HEK293 (cell line): ENCODE measurements around the gene VPREB3.

Experiments
- CTCF ChIA-PET: fragments of 350-600 bp; formaldehyde crosslinking; extraction: SDS; loops from one replicate; lab custom pipeline; 2021; ENCODE audit warnings: antibody characterized with exemption; lab: Yijun Ruan, JAX
- POLR2A ChIA-PET: fragments of 300-600 bp; formaldehyde crosslinking; extraction: SDS; loops from one replicate; lab custom pipeline; 2020; ENCODE audit warnings: antibody characterized with exemption, inconsistent platforms; lab: Yijun Ruan, JAX
- H3K27ac ChIP-seq: fragments of 200-500 bp; sonication (Bioruptor generic); 2 replicates; pipeline ENCODE4 v1.5.1; 2014; ENCODE audit warnings: low read depth, low read length, control low read depth, inconsistent platforms; ENCODE audit errors: extremely low read depth
- H3K36me3 ChIP-seq, 2 experiments: fragments of 200-500 bp in 1 of 2; sonication (Bioruptor generic) in 1 of 2; 1 replicate in 1 of 2; 2 replicates in 1 of 2; pipeline ENCODE4 v1.5.1; 2014 to 2017; ENCODE audit warnings: inconsistent platforms in 2 of 2, low read length in 2 of 2; ENCODE audit not compliant: control insufficient read depth in 2 of 2, insufficient read depth in 1 of 2
- H3K4me1 ChIP-seq: fragments of 200-500 bp; sonication (Bioruptor generic); 2 replicates; pipeline ENCODE4 v1.5.1; 2014; ENCODE audit warnings: mild to moderate bottlenecking, low read length, inconsistent platforms; ENCODE audit not compliant: control insufficient read depth, insufficient read depth
- H3K4me3 ChIP-seq: 2 replicates; pipeline ENCODE4 v1.5.1; 2011; ENCODE audit warnings: low read depth, mild to moderate bottlenecking, control low read depth, low read length, moderate library complexity
- H3K9me3 ChIP-seq: fragments of 200-500 bp; sonication (Bioruptor generic); 2 replicates; pipeline ENCODE4 v1.5.1; 2014; ENCODE audit warnings: low read depth, low read length, inconsistent platforms; ENCODE audit not compliant: control insufficient read depth, insufficient read depth
- HOXD13 ChIP-seq: sonication (generic); formaldehyde crosslinking; IDR thresholded peaks from 2 replicates; pipeline ENCODE4 v1.8.0; 2022; ENCODE audit warnings: missing genetic modification reagents, borderline replicate concordance
- PRDM6 ChIP-seq: fragments of 450-650 bp; formaldehyde crosslinking; IDR thresholded peaks from 2 replicates; pipeline ENCODE4 v1.5.1; 2017; ENCODE audit warnings: missing biosample characterization, missing genetic modification characterization
- SCRT2 ChIP-seq: fragments of 450-650 bp; formaldehyde crosslinking; IDR thresholded peaks from 2 replicates; pipeline ENCODE4 v1.5.1; 2016; ENCODE audit warnings: missing biosample characterization, missing genetic modification characterization
- SP2 ChIP-seq: fragments of 450-650 bp; formaldehyde crosslinking; IDR thresholded peaks from 2 replicates; pipeline ENCODE4 v1.5.1; 2016; ENCODE audit warnings: missing biosample characterization, missing genetic modification characterization
- TCF7L2 ChIP-seq: IDR thresholded peaks from 2 replicates; pipeline ENCODE4 v1.6.1; 2011; ENCODE audit warnings: low read depth, mild to moderate bottlenecking, inconsistent platforms, low read length, moderate library complexity, borderline replicate concordance
- ZBTB17 ChIP-seq: fragments of 450-650 bp; formaldehyde crosslinking; IDR thresholded peaks from 2 replicates; pipeline ENCODE4 v1.5.1; 2016; ENCODE audit warnings: missing biosample characterization, missing genetic modification characterization
- ZBTB20 ChIP-seq: fragments of 450-650 bp; formaldehyde crosslinking; IDR thresholded peaks from 2 replicates; pipeline ENCODE4 v1.5.1; 2016; ENCODE audit warnings: missing biosample characterization, missing genetic modification characterization
- ZBTB26 ChIP-seq: fragments of 450-650 bp; formaldehyde crosslinking; optimal IDR thresholded peaks from 2 replicates; pipeline ENCODE3; 2016; ENCODE audit warnings: missing biosample characterization, mild to moderate bottlenecking, missing genetic modification characterization
- ZFP41 ChIP-seq: fragments of 450-650 bp; formaldehyde crosslinking; IDR thresholded peaks from 2 replicates; pipeline ENCODE4 v1.5.1; 2016; ENCODE audit warnings: missing biosample characterization, missing genetic modification characterization, borderline replicate concordance
- ZNF175 ChIP-seq: fragments of 450-650 bp; formaldehyde crosslinking; IDR thresholded peaks from 2 replicates; pipeline ENCODE4 v1.5.1; 2016; ENCODE audit warnings: missing biosample characterization, missing genetic modification characterization
- ZNF239 ChIP-seq: fragments of 450-650 bp; formaldehyde crosslinking; IDR thresholded peaks from 2 replicates; pipeline ENCODE4 v1.5.1; 2016; ENCODE audit warnings: missing biosample characterization, missing genetic modification characterization
- ZNF266 ChIP-seq: fragments of 450-650 bp; formaldehyde crosslinking; IDR thresholded peaks from 2 replicates; pipeline ENCODE4 v1.5.1; 2016; ENCODE audit warnings: missing biosample characterization, missing genetic modification characterization, low read depth
- ZNF416 ChIP-seq: fragments of 450-650 bp; formaldehyde crosslinking; IDR thresholded peaks from 2 replicates; pipeline ENCODE4 v1.5.1; 2016; ENCODE audit warnings: missing biosample characterization, missing genetic modification characterization
- ZNF426 ChIP-seq: fragments of 450-650 bp; formaldehyde crosslinking; IDR thresholded peaks from 2 replicates; pipeline ENCODE4 v1.5.1; 2017; ENCODE audit warnings: missing biosample characterization, missing genetic modification characterization, mild to moderate bottlenecking, inconsistent platforms, moderate library complexity
- ZNF585B ChIP-seq: fragments of 450-650 bp; formaldehyde crosslinking; IDR thresholded peaks from 2 replicates; pipeline ENCODE4 v1.5.1; 2016; ENCODE audit warnings: missing biosample characterization, missing genetic modification characterization
- ZNF600 ChIP-seq: fragments of 450-650 bp; formaldehyde crosslinking; IDR thresholded peaks from 2 replicates; pipeline ENCODE4 v1.5.1; 2016; ENCODE audit warnings: missing biosample characterization, missing genetic modification characterization
- ZNF621 ChIP-seq: fragments of 450-650 bp; formaldehyde crosslinking; IDR thresholded peaks from 2 replicates; pipeline ENCODE4 v1.5.1; 2017; ENCODE audit warnings: missing biosample characterization, missing genetic modification characterization
- ZNF677 ChIP-seq: fragments of 450-650 bp; IDR thresholded peaks from 2 replicates; pipeline ENCODE4 v1.5.0; 2018; ENCODE audit warnings: missing biosample characterization, mild to moderate bottlenecking, missing genetic modification characterization, moderate library complexity
- ZNF768 ChIP-seq: fragments of 450-650 bp; formaldehyde crosslinking; IDR thresholded peaks from 2 replicates; pipeline ENCODE4 v1.5.1; 2018; ENCODE audit warnings: missing biosample characterization, mild to moderate bottlenecking, missing genetic modification characterization
- ZNF776 ChIP-seq: fragments of 450-650 bp; formaldehyde crosslinking; IDR thresholded peaks from 2 replicates; pipeline ENCODE4 v1.5.0; 2017; ENCODE audit warnings: missing biosample characterization, missing genetic modification characterization, borderline replicate concordance
- ZNF837 ChIP-seq: fragments of 450-650 bp; formaldehyde crosslinking; IDR thresholded peaks from 2 replicates; pipeline ENCODE4 v1.5.1; 2016; ENCODE audit warnings: missing biosample characterization, missing genetic modification characterization
- ZSCAN18 ChIP-seq: fragments of 450-650 bp; formaldehyde crosslinking; IDR thresholded peaks from 2 replicates; pipeline ENCODE4 v1.5.1; 2016; ENCODE audit warnings: missing biosample characterization, missing genetic modification characterization
- ZSCAN5A ChIP-seq: fragments of 450-650 bp; formaldehyde crosslinking; IDR thresholded peaks from 2 replicates; pipeline ENCODE4 v1.5.1; 2016; ENCODE audit warnings: missing biosample characterization, missing genetic modification characterization

Gene VPREB3

GRCh38 chr22:23745791-23746190, 8.4 kb downstream of the VPREB3 start:
- Histone ChIP-seq H3K4me3 (no peak overlapping the region), H3K4me1 (0 out of 2 replicates have a peak, but pooled peaks cover 6% of the 10 kb centered on the region), H3K36me3 (peaks cover 13 to 48% of the 10 kb centered on the region in 2 experiments), H3K27ac (no peak overlapping the region), H3K9me3 (no peaks in the 10 kb centered on the region)
- CTCF ChIA-PET = interaction anchor here (0.6 kb wide), 1 partner anchor 412 kb away, joined by 3 read pairs; no protein-coding TSS in a partner anchor
- TF ChIP-seq TCF7L2 = no peak
- TF ChIP-seq ZNF175 (tag by site-specific recombination) = no peak
- no peak for TF ChIP-seq PRDM6 (tag by site-specific recombination)
- TF ChIP-seq ZNF239 (tag by site-specific recombination) = no peak
- no peak for TF ChIP-seq ZBTB20 (tag by site-specific recombination)
- no peak for TF ChIP-seq ZSCAN5A (tag by site-specific recombination)
- no peak for TF ChIP-seq ZSCAN18 (tag by site-specific recombination)
- no peak for TF ChIP-seq ZNF416 (tag by site-specific recombination)
- no peak for TF ChIP-seq SP2
- no peak for TF ChIP-seq ZNF621 (tag by site-specific recombination)
- no peak for TF ChIP-seq ZNF585B (tag by site-specific recombination)
- no peak for TF ChIP-seq ZNF600 (tag by site-specific recombination)
- no peak for TF ChIP-seq ZNF426 (tag by site-specific recombination)
- TF ChIP-seq ZNF266 (tag by site-specific recombination) = no peak
- no peak for TF ChIP-seq ZNF776 (tag by site-specific recombination)
- TF ChIP-seq ZNF768 (tag by site-specific recombination) = no peak
- no peak for TF ChIP-seq ZNF837
- TF ChIP-seq ZBTB17 (tag by site-specific recombination) = no peak
- POLR2A ChIA-PET = interaction anchor here (2.0 kb wide), 1 partner anchor 29 kb away, joined by 7 read pairs; no protein-coding TSS in a partner anchor

- Histone ChIP-seq H3K4me1 (no peaks in the 10 kb centered on the region), H3K36me3 (peaks cover 13 to 48% of the 10 kb centered on the region in 2 experiments), H3K4me3 (no peak overlapping the region), H3K27ac (no peak overlapping the region), H3K9me3 (no peaks in the 10 kb centered on the region)
- CTCF ChIA-PET = interaction anchor here (0.7 kb wide), 1 partner anchor 538 kb away, joined by 3 read pairs; no protein-coding TSS in a partner anchor
- POLR2A ChIA-PET = interaction anchor here (2.0 kb wide), 1 partner anchor 28 kb away, joined by 7 read pairs; no protein-coding TSS in a partner anchor
- TF ChIP-seq HOXD13 (CRISPR knock-in tag) (no peak), ZBTB26 (tag by site-specific recombination) (no peak), ZFP41 (tag by site-specific recombination) (no peak), SCRT2 (tag by site-specific recombination) (no peak), ZNF677 (tag by site-specific recombination) (no peak)
These were observed 9.7 kb downstream of the VPREB3 start for GRCh38 chr22:23744485-23744884.
